Dermis microvascular lymphatic vessel endothelial cell (primary cell): Measurements from ENCODE around the gene SYCE1. TPM values are rescaled to one million over a fixed set of nuclear protein-coding genes. Genes with fewer than 3 reads are reported as not detected.
"Not testable (repeated sequence)": the region's sequence is repeated elsewhere in the genome, so short reads cannot be mapped to it uniquely, and the experiment has no call there.

ENCODE experiments used
- DNase-seq, 2 donors: peaks; one replicate each; pipeline versions ENCODE4 v3.0.0 to v3.0.0-alpha.2; 2010; ENCODE audit warnings: low read depth in 2 of 2
- total RNA-seq: library from RNA; depleted of rRNA; stranded (reverse); fragments of >200 nt; gene quantifications from 2 replicates; pipeline ENCODE4 v1.2.1, GENCODE V29; 2014

SYCE1 gene
- total RNA-seq, 1 donor from 2014 or later, result not detected

- DNase-seq, result peak in 1 of 2 donors; percentile 20
Observed at GRCh38 chr10:133557381-133557780, 8.0 kb downstream of the SYCE1 start.

DNA sequence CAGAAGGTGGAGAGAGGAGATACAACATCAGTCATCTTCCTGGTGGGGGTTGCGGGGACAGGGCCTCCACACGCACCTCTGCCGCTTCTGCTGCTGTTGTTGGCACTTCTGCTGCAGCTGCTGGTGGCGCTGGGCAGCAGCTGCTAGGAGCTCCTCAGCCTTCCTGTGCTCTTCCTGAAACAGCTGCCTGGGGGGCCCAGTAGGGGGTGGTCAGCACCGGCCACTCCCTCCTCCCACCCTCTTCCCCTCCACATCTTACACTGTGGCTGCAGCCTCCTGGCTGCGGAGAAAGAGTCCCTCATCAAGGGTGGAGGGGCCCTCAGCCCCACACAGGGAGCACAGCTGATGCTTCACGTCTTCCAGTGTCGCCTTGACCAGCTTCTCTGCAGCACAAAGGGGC, 9.9 kb downstream of the SYCE1 start:
- no peak for DNase-seq

DNA sequence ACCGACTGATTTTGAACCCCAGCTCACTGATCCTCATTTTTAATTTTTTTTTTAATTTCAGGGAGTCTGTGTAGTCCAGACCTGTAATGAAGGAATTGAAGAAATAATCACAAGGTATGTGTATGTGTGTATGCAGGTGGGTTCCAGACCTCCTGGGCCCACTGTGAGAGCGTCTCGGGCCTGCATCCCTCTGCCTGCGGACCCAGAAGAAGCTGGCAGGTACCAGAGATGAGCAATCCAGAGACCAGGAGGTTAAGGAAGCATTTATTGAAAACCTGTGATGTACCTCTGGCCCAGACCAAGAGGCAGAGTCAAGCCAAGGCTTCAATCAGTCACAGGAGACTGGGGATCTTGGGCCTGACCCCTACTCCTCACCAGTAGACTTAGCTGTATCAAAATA, 10.8 kb downstream of the SYCE1 start:
- no peak for DNase-seq

DNA sequence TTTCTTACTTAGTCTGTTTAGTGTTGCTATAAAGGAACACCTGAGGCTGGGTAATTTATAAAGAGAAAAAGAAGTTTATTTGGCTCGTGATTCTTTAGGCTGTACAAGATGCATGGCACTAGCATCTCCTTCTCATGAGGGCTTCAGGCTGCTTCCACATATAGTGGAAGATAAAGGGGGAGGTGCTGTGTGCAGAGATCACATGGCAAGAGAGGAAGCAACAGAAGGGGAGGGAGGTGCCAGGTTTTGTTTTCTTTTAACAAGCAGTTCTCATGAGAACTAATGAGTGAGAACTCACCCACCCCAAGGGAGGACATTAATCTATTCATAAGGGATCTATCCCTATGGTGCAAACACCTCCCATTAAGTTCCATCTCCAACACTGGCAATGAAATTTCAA, 20.9 kb downstream of the SYCE1 start:
- DNase-seq, result no peak

DNA sequence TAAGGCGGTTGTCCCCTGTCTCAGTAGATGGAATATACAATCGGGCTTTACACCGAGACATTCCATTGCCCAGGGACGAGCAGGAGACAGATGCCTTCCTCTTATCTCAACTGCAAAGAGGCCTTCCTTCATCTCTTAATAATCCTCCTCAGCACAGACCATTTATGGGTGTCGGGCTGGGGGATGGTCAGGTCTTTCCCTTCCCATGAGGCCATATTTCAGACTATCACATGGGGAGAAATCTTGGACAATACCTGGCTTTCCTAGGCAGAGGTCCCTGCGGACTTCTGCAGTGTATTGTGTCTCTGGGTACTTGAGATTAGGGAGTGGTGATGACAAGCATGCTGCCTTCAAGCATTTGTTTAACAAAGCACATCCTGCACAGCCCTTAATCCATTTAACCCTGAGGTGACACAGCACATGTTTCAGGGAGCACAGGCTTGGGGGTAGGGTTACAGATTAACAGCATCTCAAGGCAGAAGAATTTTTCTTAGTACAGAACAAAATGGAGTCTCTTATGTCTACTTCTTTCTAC, 23.9 kb downstream of the SYCE1 start:
- not testable (repeated sequence) for DNase-seq

GRCh38 chr10:133537546-133538545, 27.5 kb downstream of the SYCE1 start:
- DNase-seq, result peak; percentile 18 to 62

DNA sequence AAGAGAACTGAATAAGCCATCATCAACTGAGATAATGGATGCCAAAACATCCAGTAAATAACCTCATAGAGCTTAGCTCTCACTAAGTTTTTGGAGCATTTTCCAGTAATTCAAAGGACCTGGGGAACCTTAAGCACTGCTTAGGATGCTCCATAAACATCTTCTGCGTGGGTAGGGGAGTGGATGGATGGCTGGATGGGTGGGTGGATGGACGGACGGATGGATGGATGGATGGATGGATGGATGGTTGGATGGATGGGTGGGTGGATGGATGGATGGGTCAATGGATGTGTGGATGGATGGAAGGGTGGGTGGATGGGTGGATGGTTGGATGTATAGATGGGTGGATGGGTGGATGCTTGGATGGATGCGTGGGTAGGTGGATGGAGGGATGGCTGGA, 29.2 kb downstream of the SYCE1 start:
- DNase-seq, result no peak

- no peak for DNase-seq
Observed at GRCh38 chr10:133534417-133534816, 31.0 kb downstream of the SYCE1 start.

DNA sequence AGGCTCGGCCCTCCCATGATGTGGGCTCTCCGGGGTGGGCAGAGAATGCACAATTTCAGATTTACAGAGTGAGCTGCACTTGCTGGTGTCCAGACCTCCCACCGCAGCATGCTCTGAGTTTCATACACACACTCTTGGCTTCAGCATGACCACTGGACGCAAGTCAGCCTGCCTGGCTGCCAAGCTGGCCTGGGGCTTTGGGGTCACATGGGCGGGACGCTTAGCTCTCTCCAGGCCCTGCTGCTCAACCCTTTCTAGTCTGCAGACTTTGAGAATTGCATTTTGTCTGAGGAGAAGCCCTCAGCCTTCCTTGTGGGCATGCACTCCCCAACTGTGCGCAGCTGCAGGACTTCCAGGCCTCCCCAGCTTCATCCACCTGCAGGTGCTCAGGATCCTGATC, 32.5 kb downstream of the SYCE1 start:
- DNase-seq, result no peak

GRCh38 chr10:133530506-133530905, 34.9 kb downstream of the SYCE1 start:
- no peak for DNase-seq

DNA sequence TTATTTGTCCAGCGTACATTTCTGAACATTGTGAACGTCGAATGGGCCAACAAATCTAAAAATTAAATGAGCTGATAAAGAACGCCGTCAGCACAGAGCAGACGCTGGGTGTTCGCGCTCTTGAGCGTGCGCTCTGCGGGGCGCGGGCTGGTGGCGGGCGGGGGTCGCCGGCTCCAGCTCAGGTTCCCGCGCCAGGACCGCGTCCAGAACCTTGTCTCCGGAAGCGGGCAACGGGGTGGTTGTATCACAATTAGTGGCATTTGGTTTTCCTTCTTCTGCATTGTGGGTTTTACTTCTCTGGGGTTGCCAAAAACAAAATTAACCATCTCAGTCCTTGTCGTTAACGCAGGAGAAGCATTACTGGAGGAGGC, 35.8 kb downstream of the SYCE1 start:
- no peak for DNase-seq

DNA sequence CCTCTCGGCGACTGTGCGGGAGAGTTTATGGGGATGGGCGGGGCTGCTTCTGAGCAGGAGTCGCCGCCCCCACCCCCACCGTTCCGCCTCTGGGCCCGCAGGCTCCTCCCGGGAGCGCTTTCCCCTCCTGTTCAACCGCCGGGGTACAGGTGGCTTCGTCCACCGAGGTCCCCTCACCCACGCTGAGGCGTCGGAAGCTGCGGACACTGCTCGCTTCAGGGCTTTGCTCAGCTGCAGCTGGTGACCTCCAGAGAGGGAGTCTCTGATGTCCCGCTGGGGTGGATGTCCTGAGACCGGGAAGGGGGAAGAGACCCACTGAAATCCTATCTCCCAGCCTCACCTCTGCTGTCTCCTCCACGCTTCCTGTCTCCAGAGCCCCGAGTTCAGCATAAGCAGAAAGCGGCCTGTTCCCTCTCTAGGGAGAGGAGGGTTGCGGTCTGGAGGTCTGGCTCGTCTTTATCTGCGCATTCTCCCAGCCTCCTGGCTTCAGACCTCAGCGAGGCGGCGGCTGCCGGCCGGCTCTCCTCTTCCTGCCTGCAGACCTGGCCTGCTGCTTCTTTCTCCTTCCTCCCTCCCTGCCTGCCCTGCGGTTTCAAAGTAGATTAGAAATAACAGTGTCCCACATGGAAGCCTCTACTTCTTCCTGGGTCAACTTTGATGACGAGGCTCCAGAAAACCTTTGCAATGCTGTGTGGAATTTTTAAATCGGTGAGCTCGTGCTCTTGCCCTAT, 36.4 kb downstream of the SYCE1 start:
- no peak for DNase-seq

GRCh38 chr10:133528296-133528844, 37.0 kb downstream of the SYCE1 start:
- DNase-seq, result no peak

DNA sequence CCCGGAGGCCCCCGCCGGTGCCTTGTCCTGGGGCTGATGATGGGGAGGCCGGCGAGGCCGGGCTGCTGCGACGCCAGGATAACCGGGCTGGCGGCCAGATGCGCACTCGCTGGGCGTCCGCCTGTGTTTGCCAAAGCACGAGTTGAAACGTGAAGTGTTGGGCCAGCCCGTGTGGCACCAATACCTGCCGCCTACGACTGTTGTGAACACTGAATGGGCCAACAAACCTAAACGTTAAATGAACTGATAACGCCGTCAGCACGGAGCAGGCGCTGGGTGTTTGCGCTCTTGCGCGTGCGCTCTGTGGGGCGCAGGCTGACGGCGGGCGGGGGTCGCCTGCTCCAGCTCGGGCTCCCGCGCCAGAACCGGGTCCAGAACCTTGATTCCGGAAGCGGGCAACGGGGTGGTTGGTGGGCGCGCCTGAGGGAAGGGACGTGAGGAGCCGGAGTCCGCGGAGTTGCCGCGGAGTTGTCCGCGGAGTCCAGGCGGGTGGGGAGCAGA, 37.6 kb downstream of the SYCE1 start:
- DNase-seq, result no peak

DNA sequence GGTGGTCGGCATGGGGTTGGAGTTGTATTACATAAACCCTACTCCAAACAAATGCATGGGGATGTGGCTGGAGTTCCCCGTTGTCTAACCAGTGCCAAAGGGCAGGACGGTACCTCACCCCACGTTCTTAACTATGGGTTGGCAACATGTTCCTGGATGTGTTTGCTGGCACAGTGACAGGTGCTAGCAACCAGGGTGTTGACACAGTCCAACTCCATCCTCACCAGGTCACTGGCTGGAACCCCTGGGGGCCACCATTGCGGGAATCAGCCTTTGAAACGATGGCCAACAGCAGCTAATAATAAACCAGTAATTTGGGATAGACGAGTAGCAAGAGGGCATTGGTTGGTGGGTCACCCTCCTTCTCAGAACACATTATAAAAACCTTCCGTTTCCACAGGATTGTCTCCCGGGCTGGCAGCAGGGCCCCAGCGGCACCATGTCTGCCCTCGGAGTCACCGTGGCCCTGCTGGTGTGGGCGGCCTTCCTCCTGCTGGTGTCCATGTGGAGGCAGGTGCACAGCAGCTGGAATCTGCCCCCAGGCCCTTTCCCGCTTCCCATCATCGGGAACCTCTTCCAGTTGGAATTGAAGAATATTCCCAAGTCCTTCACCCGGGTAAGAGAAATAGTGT, 38.3 kb downstream of the SYCE1 start, which contains the start of gene CYP2E1:
Gene CYP2E1, plus strand, starts transcription at position 407 of the 632 bp plus-strand sequence. Its CDS starts 33 bp downstream, at position 440.
- DNase-seq, result no peak

- DNase-seq, result no peak
Observed at GRCh38 chr10:133525444-133525843, 39.9 kb downstream of the SYCE1 start.

DNA sequence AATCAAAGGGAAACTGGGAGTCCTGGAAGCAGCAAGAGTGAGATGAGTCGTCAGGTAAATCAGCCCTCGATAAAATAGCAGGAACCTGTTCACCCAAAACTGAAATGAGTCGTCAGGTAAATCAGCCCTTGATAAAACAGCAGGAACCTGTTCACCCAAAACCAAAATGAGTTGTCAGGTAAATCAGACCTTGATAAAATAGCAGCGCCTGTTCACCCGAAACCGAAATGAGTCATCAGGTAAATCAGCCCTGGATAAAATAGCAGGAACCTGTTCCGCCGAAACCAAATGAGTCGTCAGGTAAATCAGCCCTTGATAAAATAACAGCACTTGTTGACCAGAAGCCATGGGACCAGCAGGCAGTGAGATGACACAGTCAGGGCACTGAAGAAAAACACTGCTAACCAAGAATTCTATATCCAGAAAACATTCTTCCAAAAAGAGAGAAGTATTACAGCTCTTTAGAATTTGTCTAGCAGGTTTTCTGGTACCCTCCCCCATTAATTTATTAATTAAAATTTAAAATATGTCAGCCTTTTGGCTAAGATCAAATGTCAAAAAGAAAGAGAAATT, 41.7 kb downstream of the SYCE1 start:
- no peak for DNase-seq

- peak in 1 of 2 donors; percentile 42 for DNase-seq
Observed at GRCh38 chr10:133520193-133520738, 45.1 kb downstream of the SYCE1 start.

DNA sequence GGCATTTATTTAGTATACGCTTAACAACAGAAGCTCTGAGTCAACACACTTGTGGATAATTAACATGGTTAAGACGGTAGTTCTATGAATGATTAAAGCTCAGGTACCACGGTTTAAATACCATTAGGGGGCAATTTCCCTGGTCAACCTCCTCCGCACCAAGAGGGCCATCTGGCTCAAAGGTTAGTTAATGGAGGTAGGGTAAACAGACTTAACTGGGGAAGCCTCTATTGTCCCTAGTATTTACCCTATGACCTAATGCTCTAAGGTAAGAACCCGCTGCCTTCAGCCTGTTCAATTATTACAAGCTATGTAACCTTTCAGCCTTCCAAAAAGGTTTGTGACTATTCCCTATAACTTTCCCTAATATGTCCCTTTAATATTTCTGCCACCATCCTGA, 46.9 kb downstream of the SYCE1 start:
- DNase-seq, result not testable (repeated sequence)

GRCh38 chr10:133516057-133516456, 49.3 kb downstream of the SYCE1 start:
- no peak for DNase-seq

- DNase-seq, result no peak
Observed at GRCh38 chr10:133515471-133515870, 49.9 kb downstream of the SYCE1 start.
